ENCODE results near the gene ATP9A.

ATP9A gene

DNA sequence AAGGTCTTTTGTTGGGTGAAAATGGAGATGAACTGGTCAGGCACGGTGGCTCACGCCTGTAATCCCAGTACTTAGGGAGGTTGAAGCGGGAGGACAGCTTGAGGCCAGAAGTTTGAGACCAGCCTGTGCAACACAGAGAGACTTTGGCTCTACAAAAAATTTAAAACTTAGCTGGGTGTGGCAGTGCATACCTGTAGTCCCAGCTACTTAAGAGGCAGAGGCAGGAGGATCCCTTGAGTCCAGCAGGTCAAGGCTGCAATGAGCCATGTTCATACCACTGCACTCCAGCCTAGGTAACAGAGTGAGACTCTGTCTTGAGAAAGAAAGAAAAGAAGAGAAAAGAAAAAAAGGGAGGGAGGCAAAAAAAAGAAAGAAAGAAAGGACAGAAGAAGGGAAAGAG, 134.8 kb downstream of the ATP9A start:
- FAIRE-seq (no peak), DNase-seq (ENCODE audit: low spot score) (no peak)

- FAIRE-seq (no peak), DNase-seq (ENCODE audit: low spot score) (no peak)
Measured at GRCh38 chr20:51631953-51632352, 136.2 kb downstream of the ATP9A start.

DNA sequence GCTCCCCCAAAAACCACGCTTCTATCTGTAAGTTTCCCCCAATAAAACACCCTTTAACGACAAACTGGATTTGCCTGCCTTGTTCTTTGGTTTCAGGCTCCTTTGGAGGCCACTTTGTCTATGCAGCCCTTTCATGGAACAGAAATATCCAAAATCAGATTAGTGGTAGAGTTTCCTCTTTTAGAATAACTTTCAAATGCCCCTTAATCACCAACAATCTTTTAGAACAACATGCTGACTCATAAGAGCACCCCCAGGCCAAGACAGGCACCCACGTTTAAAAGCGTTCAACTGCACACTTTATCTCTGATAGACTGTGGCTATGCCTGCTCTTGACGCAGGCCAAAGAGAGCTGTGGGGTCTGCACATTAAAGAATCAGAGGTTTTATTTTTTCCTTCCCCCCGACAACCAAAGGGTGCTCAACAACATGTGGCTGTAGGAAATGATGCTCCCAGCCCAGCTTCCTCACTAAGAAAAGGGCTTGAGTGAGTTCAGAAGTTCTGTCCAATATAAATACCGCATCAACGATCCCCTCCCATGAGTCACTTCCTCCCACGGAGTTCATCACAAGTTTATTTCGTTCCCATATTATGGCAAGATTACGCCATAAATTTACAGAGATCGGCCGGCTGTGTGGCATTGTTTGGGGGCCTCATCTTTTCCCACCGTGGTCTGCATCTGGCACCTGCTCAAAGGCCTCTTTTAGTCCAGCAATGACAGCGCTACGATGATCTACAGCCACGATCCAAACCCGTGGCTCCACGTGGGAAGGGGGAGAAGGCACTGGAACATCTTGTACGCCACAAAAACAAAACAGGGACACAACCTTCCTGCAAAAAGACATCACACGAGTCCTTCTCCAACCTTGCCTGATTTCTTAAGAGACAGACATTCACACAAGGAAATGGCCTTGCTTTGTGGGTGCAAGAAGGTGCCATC, 136.9 kb downstream of the ATP9A start:
- DNase-seq (ENCODE audit: low spot score) (peak; percentile 95), FAIRE-seq (peak; percentile 59)

DNA sequence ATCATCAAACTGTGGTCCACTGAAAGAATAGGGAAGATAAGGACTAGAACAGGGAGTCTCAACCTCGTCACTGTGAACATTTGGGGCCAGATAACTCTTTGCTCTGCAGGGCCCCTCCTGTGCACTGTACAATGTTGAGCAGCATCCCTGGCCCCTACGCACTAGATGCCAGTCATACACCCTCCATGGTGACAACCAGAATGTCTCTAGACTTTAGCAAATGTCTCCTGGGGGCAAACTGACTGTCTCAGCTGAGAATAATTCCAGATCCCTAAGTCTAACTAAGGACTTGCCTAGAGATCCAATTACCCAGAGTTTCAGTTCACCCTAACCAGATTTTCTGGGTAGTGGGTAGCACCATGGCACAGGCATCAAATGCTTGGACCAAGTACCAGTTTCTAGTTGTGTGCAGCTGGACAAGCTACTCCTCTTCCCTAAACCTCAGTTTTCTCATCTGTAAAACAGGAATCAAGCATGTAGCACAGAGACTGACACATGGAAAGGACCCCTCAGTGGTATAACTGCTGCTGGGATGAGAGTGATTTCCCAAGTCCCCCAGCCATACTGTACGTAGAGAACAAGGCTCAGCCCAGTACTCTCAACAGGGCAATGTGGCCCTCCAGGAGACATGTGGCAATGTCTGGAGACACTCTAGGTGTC, 138.7 kb downstream of the ATP9A start:
- no peak for DNase-seq (ENCODE audit: low spot score)
- no peak for FAIRE-seq

- FAIRE-seq (no peak), DNase-seq (ENCODE audit: low spot score) (no peak)
Measured at GRCh38 chr20:51628533-51629398, 139.4 kb downstream of the ATP9A start.

- no peak for FAIRE-seq
- no peak for DNase-seq (ENCODE audit: low spot score)
Measured at GRCh38 chr20:51627586-51627985, 140.6 kb downstream of the ATP9A start.

GRCh38 chr20:51625105-51625504, 143.1 kb downstream of the ATP9A start:
- DNase-seq (ENCODE audit: low spot score) (no peak), FAIRE-seq (no peak)

DNA sequence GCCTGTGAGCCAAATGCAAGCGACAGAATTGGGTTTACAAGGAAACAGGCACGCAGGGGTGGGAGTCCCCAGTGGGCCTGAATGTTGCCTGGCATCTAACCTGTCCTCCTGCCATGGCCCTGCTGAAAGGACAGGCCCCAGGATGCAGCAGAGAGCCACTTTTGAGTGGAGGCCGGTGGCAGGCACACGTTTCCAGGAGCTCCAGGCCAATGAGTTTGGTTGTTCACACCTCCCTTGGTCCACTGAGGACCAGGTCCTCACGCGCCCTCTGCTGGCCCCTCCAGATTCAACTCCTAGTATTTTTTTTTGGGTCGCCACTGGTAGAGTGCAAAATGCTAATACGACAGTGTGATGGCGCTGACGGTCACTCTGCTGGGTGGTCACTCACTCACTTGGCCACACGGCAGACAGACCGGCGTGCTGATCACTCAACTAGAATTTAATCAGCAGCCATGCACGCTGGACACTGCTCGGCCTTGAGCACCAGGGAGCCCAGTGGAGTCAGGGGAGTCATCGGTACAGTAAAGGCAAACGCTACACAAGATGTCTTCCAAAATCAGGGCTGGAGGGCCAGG, 143.9 kb downstream of the ATP9A start:
- no peak for FAIRE-seq
- peak; percentile 89 for DNase-seq (ENCODE audit: low spot score)

DNA sequence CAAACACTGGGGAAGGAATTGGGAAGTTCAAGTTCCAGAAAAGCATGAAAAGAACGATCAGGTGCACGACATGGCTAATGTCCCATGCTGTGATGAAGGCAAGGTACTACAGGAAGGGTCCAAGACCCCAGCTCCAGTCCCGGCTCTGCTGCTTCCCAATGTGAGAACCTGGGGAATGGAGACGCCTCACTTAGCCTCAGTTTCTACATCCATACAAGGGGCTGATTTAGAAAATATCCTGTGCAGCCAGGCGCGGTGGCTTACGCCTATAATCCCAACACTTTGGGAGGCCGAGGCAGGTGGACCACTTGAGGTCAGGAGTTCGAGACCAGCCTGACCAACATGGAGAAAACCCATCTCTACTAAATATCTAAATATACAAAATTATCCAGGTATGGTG, 144.9 kb downstream of the ATP9A start:
- FAIRE-seq (no peak), DNase-seq (ENCODE audit: low spot score) (no peak)

DNA sequence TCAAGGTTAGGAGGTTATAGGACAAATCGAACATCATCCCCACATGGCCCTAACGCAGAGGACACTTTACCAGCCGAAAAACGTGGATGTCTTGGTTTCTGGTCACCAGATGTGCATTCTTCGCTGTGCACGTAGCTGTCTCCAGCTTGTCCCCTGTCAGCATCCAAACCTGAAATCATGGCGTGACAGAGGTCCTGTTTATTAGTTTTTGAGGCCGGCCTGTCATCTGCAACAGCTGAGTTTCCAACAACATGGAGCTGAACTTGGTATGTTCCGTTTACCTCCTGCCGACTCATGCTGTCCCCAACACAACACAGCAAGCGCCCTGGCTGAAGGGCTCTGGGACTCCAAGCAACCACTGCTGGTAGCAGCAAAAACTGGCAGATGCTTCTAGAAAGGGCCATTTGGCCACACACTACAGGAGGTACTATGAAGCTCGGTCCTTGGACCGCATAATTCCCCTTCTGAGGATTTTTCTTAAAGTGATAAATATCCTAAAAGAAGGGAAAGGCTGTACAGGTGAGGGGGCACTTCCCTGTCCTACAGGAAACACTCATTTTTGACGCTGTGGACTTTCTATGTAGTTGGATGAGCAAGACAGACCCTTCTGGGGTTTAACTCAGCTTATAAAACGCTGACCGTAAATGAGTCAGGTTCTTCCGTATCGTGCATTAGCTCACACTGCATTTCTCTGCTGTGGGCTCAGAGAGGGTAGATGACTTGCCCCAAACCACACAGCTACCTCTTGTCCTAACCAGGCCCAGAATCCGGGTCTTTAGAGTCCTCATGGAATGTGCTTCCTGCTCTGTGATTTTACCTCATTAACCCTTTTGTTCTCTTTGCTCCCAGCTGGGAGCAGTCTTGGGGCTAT, 146.0 kb downstream of the ATP9A start:
- DNase-seq (ENCODE audit: low spot score) (no peak), FAIRE-seq (no peak)

DNA sequence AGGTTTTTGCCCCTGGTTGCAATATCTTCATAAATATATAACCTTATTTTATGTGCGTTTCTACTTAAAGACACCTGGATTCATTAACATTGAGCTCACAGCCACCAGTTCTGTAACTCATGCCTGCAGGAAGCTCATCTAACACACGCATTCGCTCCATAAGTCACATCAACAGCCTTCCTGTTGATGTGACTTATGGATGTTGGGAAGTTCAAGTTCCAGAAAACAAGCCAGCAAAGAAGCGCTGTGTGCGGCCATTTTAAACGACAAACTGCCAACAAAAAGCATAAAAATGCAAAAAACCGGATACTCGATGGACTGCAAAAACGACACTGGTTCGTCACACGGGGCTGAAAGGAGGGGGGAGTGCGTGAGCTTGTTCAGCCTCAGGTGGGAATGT, 147.8 kb downstream of the ATP9A start:
- FAIRE-seq (no peak), DNase-seq (ENCODE audit: low spot score) (no peak)

GRCh38 chr20:51616060-51616459, 152.1 kb downstream of the ATP9A start:
- DNase-seq (ENCODE audit: low spot score) (no peak), FAIRE-seq (no peak)

DNA sequence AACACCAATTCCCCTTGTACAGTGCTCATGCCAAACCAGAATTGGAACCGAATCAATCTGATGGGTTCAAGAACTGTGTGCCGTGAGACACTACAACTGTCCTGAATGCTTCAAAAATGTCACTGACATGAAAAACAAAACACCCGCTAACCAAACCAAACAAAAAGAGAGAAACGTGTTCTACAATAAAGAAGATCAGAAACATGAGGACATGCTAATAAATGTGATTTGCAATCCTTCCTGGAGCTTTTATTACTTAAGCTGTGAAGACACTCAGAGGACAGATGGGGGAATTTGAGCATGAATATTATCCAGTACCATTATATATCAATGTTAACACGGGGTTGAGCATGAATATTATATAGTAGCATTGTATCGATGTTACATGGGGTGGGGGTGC, 153.5 kb downstream of the ATP9A start:
- DNase-seq (ENCODE audit: low spot score) (no peak), FAIRE-seq (peak; percentile 17)

DNA sequence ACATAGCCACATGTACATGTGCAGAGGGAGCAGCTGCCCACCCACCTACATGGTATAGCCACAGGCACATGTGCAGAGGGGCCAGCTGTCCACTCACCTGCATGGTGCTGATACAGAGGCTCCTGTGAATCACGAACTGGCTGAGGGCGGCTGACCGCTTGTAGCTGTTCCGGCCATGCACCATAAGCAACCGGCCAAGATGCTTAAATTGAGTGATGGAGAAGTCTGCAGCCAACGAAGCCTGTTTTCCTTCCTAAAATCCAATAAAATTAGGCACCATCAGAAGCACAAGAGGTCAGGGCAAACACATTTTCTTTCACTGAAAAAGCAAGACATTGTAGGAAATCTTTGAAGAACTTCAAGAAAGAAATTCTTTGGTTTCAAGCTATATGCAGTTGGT, 154.6 kb downstream of the ATP9A start:
- DNase-seq (ENCODE audit: low spot score), result no peak
- no peak for FAIRE-seq

- FAIRE-seq (peak; percentile 40), DNase-seq (ENCODE audit: low spot score) (no peak)
Measured at GRCh38 chr20:51612896-51613295, 155.3 kb downstream of the ATP9A start.

GRCh38 chr20:51611625-51611890, 156.6 kb downstream of the ATP9A start:
- DNase-seq (ENCODE audit: low spot score) (no peak), FAIRE-seq (no peak)

GRCh38 chr20:51610761-51611624, 157.2 kb downstream of the ATP9A start:
- FAIRE-seq (no peak), DNase-seq (ENCODE audit: low spot score) (no peak)

- DNase-seq (ENCODE audit: low spot score) (no peak), FAIRE-seq (peak; percentile 23)
Measured at GRCh38 chr20:51610111-51610510, 158.1 kb downstream of the ATP9A start.

- FAIRE-seq (no peak), DNase-seq (ENCODE audit: low spot score) (no peak)
Measured at GRCh38 chr20:51609251-51609650, 158.9 kb downstream of the ATP9A start.

DNA sequence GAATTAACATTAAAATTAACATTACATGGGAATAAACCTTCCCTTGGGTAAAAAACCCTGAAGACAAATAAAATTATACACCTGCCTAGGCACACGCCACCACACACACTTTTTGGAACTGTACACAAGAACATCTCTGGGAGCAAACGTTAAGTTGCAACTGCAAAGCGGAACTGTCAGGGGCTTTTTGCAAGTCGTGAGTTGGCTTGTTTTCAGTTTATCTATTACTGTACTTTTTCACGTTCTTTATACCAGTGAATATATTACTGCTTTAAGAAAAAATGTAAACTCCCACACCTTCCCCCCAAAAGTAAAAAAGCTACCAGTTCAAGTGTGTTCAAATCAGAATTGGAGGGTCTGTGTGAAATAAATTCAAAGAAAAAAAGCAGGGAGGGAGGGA, 160.1 kb downstream of the ATP9A start:
- FAIRE-seq, result no peak
- no peak for DNase-seq (ENCODE audit: low spot score)
